GM19025 (cell line): Measurements from ENCODE around the gene CAMK2A.
"Not testable (repeated sequence)": the region's sequence is repeated elsewhere in the genome, so short reads cannot be mapped to it uniquely, and the experiment has no call there.

ENCODE experiments used
- ATAC-seq: cut with Tn5 transposase; IDR thresholded peaks from one replicate; pipeline ENCODE4 v1.9.1; 2021; ENCODE audit warnings: mild to moderate bottlenecking, low read depth, moderate library complexity; ENCODE audit not compliant: unreplicated experiment

Gene CAMK2A

DNA sequence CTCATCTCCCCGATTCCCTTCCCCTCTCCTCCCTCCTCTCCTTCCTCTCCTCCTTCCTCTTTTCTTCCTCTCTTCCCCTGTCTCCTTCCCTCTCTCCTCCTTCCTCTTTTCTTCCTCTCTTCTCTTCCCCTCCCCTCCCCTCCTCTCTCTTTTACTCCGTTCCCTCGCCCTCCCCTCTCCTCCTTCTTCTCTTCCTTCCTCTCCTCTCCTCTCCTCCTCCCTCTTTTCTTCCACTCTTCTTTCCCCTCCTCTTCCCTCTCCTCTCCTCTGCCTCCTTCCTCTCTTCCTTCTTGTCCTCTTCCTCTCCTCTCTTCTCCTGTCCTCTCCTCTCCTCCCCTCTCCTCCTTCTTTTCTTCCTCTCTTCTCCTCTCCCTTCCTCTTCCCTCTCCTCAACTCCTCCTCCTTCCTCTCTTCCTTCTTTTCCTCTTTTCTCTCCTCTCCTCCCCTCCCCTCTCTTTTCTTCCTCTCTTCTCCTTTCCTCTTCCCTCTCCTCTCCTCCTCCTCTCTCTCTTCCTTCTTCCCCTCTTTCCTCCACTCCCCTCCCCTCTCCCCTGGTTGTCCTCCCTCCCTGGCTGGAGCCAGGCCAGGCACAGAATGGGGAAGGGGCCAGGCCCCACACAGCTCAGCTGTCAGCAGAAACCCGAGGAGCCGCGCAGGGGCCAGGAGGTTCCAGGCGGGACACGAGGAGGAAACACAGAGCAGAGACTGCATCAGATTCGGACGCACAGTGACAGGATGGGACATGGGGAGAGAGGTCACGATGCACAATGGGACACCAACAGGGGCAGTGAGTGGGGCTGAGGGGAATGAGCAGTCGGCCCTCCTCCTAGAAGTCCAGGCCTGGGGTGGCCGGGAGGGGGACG, 48.0 kb downstream of the CAMK2A start:
- no peak for ATAC-seq

DNA sequence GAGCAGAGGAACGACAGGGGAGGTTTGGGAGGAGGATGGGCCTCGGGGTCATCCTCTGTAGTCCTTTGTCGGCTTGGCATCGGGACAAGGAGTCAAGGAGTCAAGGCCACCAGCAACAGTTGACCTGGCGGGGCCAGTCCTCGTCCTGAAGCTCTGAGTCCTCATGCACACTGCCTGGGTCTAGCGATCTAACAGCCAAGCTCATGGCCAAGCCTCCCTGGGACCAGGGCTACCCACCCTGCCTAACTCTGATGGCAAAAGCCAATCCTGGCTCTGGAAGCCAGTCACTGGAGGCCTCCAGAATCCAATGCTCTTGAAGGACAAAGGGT, 49.8 kb downstream of the CAMK2A start:
- no peak for ATAC-seq

DNA sequence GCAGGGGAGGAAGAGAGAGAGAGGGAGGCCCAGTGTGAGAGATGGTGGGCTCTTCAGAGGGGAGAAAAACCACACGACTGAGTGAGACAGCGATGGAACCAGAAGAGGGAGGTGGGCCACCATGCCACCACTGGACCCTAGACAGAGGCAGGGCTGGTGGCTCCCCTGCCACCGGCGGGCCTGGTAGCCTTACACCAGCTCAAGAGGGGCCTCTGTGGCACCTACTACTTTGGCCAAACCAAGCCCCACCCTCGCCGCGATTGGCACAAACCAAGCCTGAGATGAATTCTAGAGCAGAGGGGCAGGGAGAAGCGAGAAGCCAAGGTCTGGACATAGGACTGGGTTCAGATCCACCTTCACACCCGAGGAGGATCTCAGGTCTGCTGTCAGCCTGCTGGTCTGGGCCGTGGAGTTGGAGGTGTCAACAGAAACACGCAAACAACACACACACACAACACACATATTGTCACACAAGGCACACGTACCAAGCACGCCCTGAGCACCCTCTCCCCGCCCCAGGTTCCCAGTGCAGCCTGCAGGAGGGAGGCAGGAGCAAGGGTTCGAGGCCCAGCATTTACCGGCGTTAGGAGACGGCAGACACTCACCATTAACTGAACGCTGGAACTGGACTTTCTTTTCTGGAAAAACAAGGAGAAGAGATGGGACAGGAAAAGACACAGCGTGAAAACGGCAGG, 50.3 kb downstream of the CAMK2A start:
- ATAC-seq = no peak

DNA sequence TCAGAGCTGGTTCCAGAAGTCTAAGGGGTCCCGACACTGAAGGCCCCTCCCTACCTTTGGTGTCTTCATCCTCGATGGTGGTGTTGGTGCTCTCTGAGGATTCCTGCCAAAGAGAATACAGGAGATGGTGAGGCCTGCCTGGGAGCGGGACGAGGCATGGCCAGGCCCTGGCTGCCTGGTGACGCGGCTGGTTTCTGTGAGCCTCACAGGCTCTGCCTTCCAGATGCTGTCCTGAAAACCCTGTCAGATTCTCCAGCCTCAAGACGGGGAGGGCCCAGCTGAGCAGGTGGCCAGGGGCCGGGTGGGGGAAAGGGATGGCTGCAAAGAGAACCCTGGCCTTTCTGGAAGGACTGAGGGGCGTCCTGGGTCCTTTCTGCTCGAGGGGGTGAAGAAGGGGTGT, 50.9 kb downstream of the CAMK2A start:
- no peak for ATAC-seq

DNA sequence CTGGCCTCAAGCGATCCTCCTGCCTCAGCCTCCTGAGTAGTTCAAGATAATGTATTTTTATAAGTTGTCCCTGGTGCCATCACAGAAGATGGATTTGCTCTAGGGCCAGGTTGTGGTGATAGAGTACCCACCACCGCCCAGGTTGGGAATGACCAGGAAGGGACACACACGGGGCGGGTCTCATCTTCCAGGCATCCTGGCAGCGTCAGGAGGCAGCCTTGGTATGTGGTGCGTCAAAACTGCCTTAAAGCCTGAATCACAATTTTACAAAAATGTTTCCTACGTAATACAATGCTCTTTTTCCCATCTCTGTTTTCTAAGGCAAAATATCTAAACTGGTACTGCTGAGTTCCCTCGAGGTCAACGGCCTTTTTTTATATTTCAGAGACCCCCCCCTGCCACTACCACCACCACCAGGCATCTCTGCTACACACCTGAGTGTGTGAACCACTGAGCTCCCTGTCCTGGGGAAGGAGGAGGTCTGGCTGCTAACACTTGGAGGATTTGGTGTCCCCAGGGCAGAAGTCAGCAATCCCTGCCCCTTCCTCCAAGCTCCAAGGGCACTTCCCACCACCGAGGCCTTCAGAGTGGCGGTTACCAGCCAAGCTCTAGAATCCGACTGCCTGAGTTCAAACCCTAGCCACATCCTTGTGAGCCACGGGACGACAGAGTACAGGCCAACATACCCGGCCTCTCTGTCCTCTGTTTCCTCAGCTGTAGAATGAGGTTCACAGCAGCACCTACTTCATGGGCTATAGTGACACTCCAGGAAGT, 52.4 kb downstream of the CAMK2A start:
- no peak for ATAC-seq

DNA sequence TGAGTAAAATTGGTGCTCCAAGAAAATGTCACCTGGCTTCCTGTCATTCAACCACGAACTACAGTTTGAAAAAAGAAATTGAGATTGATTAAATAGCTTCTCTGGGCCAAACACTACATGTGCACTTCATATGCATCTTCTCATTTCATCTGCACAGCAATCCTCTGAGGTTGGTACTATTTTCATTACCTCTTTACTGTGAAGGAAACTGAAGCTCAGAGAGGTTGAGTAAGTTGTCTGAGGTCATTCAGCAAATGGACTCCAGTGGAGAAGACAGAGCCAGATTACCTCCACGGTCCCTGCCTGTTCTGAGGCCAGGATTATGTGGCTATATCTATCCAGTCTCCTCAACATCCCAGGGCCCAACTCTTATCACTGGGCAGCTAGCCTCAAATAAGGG, 53.3 kb downstream of the CAMK2A start:
- ATAC-seq = no peak

DNA sequence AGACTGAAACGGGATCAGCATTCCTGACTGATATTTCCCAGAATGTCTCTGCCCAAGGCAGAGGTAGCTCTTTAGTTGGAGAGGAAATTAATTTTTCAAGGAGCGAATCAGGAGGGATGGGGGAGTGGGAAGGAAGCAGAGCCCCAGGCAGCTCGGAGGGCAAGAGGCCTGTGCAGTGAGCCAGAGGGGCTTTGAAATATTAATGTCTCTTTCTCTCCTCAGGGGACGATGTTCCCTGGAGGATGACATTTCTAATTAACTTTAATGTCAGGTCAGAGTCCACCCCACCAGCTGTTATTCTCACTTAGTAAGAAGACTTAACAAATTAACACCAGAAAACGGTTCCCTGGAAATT, 54.1 kb downstream of the CAMK2A start:
- ATAC-seq = no peak

DNA sequence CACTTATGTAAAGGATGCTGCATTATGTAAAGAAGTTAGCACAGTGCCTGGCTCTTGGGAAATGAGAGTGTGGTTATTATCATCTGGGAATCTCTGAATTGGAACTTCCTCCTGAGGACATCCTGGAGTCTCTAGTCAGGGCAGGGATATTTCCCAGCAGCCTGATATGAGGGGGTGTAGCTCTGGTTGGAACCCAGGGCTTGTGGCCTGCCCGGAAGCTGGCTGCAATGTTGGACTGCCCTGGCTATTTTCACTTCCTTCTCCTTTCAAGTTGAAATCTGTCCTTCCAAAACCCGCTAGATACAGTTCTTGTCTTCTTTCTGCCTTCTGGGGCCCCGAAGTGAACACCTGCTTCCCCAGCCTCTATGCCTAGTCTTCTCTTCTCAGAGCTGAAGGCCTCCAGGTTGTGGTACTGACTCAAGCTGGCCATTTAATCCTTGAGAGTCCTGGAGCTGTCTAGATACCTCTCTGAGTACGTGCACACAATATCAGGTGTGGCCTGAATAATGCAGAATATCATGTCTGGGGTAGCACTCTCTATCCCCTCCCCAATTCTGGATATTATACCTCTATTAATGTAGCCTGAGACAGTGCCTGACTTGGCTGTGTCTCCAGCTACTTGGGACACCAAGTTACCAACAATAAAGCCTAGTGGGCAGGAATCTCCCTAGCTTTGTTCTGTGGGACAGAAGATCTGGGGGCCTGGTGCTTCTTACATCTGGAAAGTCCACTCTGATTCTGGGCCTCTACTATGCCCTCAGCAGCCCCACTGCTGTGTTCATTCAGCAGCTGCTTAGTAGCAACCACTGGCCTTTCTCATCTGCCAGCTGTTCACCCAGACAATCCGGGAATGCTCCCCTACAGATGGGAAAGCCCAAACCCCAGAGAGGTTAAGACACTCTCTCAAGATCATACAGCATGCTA, 54.7 kb downstream of the CAMK2A start:
- no peak for ATAC-seq

DNA sequence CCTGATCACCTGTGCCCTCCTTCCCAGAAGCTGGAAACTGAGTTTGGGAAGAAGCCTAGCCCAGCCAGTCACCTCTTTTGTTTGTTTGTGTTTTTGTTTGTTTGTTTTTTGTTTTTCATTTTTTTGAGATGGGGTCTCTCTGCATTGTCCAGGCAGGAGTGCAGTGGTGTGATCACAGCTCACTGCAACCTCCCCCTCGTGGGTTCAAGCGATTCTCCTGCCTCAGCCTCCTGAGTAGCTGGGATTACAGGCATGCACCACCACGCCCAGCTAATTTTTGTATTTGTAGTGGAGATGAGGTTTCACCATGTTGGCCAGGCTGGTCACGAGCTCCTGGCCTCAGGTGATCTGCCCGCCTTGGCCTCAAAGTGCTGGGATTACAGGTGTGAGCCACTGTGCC, 55.9 kb downstream of the CAMK2A start:
- not testable (repeated sequence) for ATAC-seq

DNA sequence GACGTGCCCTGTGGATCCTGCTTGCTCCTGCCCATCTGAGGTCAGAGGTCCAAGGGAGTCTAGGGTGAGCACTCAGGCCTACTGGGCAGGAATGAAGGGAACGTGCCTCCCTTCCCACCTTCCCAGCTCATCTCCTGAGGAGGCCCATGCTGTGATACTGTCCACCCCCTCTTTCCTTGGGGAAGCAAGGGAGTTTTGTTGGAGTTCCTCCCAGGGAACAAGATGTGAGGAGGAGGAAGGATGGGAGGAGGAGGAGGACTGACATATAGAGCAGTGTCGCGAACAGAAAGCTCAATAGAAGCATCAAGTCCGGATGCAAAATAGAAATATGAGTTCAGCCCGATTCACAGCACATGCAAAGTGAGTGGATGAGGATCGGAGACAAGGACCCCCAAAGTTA, 58.7 kb downstream of the CAMK2A start:
- no peak for ATAC-seq

DNA sequence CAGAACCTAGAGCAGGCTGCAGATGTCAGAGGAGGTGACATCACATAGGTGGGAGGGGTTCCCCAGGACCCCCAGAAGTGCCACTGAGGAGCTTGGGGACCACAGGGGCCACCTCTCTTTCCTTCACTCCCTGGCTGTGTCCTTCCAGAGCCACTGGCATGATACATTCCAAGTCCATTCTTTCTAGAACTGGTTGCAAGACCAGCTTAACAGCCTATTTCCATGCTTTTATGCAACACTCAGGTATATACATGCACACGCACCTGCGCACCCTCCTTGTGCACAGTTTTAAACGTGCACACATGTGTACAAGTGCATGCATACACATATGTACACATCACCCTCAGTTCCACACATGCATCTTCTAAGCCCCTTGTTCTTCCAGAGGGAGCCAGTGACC, 60.0 kb downstream of the CAMK2A start:
- no peak for ATAC-seq

DNA sequence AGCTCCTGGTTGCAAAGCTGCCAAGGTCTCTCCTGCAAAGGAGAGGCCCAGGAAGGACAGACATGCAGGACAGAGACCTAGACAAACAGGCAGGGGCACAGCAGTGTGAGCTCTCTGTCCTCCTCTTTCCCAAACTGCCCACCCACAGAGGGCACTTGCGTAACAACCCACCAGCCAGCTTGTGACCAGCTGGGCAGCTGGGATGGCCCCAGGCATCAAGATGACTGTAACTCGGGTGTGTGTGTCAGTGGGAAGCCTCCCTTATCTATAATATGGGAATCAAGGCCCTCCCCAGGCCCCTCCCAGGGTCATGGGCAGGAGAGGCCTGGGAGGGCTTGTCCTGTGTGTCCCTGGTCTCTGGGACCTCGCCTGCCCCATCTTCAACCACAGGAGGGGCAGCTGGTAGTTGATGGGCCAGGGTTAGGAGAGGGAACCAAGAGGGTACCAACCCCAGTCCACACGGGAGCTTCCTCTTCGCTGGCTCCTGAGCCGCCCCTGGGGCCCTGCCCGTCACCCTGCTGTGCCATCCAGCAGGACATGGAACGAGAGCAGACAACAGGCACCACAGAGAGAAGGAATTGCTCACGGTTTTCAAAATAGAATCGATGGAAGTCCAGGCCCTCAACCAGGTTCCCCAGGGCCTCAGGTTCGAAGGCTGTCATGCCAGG, 61.8 kb downstream of the CAMK2A start:
- no peak for ATAC-seq

DNA sequence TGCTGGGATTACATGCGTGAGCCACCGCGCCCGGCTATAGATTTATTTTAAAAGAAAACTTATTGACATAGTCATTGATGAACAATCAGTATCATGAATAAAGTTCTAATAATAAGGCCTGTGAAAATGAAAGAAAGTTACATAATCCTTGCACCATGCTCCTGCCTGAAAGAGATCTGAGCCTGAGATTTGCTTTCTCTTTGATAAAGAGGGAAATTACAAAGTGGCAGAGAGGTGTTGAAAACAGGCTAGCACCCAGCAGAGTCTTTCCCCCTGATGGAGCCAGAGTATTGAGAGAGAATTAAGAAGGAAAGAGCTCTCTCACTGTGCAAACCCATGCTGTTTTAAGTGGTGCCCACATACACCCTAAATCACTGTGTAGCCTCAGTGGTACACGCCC, 62.5 kb downstream of the CAMK2A start:
- ATAC-seq = no peak

DNA sequence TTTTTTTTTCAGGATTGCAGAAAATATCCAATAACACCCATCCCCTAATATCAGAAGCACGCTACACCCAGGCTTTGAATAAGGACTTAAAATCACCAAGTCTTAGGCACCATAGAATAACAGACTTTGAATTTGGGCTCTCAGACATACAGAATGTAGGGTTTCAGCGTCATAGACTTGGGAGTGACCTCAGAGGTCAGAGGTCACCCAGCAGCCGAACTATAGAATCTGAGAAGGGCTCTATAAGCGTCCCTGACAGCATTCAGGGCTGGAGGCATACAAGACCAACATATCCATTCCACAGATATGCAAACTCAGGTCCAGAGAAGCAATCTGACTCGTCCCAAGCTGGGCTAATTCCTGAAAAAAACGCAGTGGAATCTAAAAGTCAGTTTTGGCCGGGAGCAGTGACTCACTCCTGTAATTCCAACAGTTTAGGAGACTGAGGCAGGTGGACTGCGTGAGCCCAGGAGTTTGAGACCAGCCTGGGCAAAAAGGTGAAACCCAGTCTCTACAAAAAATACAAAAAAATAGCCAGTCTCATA, 65.0 kb downstream of the CAMK2A start:
- no peak for ATAC-seq

DNA sequence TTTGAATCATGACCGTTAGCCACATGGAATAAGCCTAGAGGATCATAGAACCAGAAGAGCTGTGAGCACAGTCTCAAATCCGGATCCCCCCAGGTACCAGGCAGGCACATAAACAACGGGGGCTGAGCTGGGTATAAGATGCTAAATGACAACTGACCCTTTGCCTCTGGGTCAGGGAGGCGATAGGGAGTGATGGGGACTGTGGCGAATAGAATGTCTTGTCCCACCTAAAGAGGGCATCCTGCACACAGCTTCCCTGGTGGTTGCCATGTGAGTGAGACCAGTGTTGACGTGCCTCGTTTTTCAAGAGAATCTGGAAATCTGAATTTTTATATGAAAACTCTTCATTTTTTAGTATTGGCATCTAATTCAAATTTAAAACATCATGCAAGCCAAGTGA, 66.1 kb downstream of the CAMK2A start:
- no peak for ATAC-seq

DNA sequence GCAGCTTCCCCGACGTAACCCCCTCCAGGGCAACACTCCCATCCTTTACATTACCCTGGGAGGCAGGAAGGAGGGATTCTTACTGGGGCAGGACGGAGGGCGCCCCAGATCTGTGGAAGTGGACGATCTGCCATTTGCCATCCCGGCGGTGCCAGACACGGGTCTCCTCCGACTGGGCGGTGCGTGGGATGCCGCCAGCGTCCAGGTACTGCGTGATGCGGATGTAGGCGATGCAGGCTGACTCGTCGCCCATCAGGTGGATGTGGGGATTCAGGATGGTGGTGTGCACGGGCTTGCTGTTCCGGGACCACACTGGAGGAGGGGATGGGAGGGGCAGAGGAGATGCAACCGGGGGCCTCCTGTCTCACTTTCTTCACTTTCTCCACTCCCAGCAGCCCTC, 66.7 kb downstream of the CAMK2A start:
- no peak for ATAC-seq

DNA sequence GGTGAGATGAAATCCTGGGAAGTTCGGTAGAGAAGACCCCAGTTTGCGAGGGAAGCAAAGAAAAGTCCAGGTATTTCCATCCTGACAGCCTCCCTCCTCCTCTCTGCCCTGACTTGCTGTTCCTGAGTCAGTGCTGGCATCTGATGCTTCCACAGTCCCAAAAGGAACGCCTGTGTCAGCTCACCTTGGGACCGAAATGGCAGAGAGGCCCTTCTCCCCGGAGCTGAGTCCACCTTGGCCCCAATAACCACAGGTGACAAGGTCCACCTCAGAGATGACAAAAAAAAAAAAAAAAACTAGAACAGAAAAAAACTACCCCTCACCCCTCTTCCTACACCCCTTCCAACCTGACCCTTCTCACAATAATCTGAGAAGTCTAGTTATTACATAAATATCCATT, 68.1 kb downstream of the CAMK2A start:
- no peak for ATAC-seq

DNA sequence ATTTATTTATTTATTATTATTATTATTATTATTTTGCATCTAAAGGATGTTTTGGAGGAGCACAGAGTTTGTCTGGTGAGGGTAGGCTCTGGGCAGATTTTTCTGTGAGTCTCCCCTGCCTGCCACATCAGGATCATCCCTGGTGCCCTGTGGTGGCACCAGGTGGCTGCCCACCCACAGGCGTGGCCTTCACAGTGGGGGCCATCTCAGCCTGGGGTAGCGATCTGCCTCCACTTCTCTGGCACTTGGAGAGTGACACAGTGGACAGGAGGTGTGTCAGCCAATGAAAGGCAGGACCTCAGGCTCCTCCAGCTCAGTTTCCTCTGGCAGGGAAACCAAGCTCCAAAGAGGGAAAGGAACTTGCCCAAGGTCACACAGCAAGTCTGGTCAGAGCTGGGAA, 69.7 kb downstream of the CAMK2A start:
- ATAC-seq = no peak

DNA sequence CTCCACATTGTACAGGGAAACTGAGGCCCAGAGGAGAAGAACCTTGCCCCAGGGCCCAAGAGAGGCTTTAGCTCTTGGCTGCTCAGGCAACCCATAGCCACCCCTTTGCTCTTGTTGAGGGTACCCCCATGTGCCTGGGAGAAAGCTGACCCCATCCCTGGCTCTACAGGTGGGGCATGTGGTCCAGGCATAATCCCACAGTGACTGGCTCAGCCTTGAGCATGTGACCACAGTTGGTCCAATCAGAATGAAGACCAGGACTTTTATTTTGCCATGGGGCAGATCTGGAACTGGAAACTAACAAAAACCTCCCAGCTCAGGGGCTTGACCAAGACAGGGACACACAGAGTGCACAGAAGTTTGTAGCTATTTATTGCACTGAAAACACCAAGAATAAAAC, 70.4 kb downstream of the CAMK2A start:
- ATAC-seq = no peak

DNA sequence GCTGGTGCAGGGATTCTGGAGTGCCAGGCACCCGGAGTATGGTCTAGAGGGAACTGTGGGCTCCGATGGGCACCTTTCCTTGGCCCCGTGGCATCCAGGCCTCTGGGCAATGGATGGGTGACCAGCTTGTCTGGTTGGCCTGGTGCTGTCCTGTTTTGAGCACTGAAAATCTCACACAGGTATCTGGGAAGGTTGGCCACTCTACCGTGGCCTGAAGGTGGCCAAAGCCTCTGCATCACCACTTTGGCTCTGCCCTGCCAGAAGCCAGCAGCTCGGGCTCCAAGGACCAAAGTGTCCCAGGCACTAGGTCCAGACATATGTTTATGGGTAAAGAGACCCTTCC, 70.9 kb downstream of the CAMK2A start:
- ATAC-seq = no peak
